AG08396 (cell line): ENCODE results near the gene NCOA5.

Experiments used
- DNase-seq: peaks from one replicate; pipeline ENCODE4 v3.0.0; 2012; ENCODE audit warnings: low spot score, mixed read lengths

The NCOA5 gene

GRCh38 chr20:46037036-46037435, 52.7 kb downstream of the NCOA5 start:
- no peak for DNase-seq

- DNase-seq: no peak
Measured at GRCh38 chr20:46036370-46036769, 53.4 kb downstream of the NCOA5 start.

GRCh38 chr20:46035713-46036112, 54.0 kb downstream of the NCOA5 start:
- no peak for DNase-seq

- no peak for DNase-seq
Measured at GRCh38 chr20:46035253-46035652, 54.5 kb downstream of the NCOA5 start.

GRCh38 chr20:46034039-46034438, 55.7 kb downstream of the NCOA5 start:
- no peak for DNase-seq

GRCh38 chr20:46031701-46032254, 58.0 kb downstream of the NCOA5 start:
- DNase-seq: no peak

- DNase-seq: no peak
Measured at GRCh38 chr20:46031014-46031569, 58.7 kb downstream of the NCOA5 start.

- no peak for DNase-seq
Measured at GRCh38 chr20:46030284-46031013, 59.3 kb downstream of the NCOA5 start.

GRCh38 chr20:46028772-46029371, 60.9 kb downstream of the NCOA5 start, which contains the start of gene SLC12A5:
TSS of gene SLC12A5 (plus strand) at chr20:46029215. CDS start at chr20:46029345, 130 bp downstream.
- DNase-seq: no peak

GRCh38 chr20:46028110-46028509, 61.7 kb downstream of the NCOA5 start:
- no peak for DNase-seq

GRCh38 chr20:46027245-46027853, 62.4 kb downstream of the NCOA5 start:
- peak; percentile 79 for DNase-seq

GRCh38 chr20:46025376-46025783, 64.4 kb downstream of the NCOA5 start:
- DNase-seq: no peak

GRCh38 chr20:46023999-46024398, 65.8 kb downstream of the NCOA5 start:
- DNase-seq: no peak

- DNase-seq: no peak
Measured at GRCh38 chr20:46023148-46023484, 66.6 kb downstream of the NCOA5 start.

- peak; percentile 60 for DNase-seq
Measured at GRCh38 chr20:46022411-46023147, 67.2 kb downstream of the NCOA5 start.

- DNase-seq: peak; percentile 43
Measured at GRCh38 chr20:46021361-46022359, 68.1 kb downstream of the NCOA5 start.

- no peak for DNase-seq
Measured at GRCh38 chr20:46020555-46020954, 69.2 kb downstream of the NCOA5 start.

- DNase-seq: no peak
Measured at GRCh38 chr20:46018611-46019010, 71.2 kb downstream of the NCOA5 start.

- no peak for DNase-seq
Measured at GRCh38 chr20:46018112-46018511, 71.7 kb downstream of the NCOA5 start.

GRCh38 chr20:46017272-46017671, 72.5 kb downstream of the NCOA5 start:
- DNase-seq: no peak
